CD4-positive, alpha-beta T cell treated with Interleukin-10 for 1 hour (primary cell): ENCODE measurements around the gene SLC9C2.
"Not testable (repeated sequence)": the region's sequence is repeated elsewhere in the genome, so short reads cannot be mapped to it uniquely, and the experiment has no call there.

Experiments
- DNase-seq: peaks from one replicate; pipeline ENCODE4 v3.0.0-alpha.2; 2020

Gene SLC9C2

GRCh38 chr1:173529106-173529505 lies 73.8 kb downstream of the SLC9C2 start:
- no peak for DNase-seq

GRCh38 chr1:173527151-173527826 lies 75.6 kb downstream of the SLC9C2 start:
- DNase-seq = no peak

GRCh38 chr1:173525926-173526325 lies 76.9 kb downstream of the SLC9C2 start:
- no peak for DNase-seq

- DNase-seq = no peak
Observed at GRCh38 chr1:173523329-173523728, 79.5 kb downstream of the SLC9C2 start.

GRCh38 chr1:173520799-173521198 lies 82.1 kb downstream of the SLC9C2 start:
- no peak for DNase-seq

GRCh38 chr1:173514503-173514902 lies 88.4 kb downstream of the SLC9C2 start:
- DNase-seq = not testable (repeated sequence)

GRCh38 chr1:173509797-173510196 lies 93.1 kb downstream of the SLC9C2 start:
- DNase-seq = no peak

GRCh38 chr1:173508541-173508940 lies 94.3 kb downstream of the SLC9C2 start:
- no peak for DNase-seq

- no peak for DNase-seq
Observed at GRCh38 chr1:173507847-173508209, 95.0 kb downstream of the SLC9C2 start.

GRCh38 chr1:173507205-173507846 lies 95.5 kb downstream of the SLC9C2 start:
- no peak for DNase-seq

GRCh38 chr1:173506437-173506836 lies 96.4 kb downstream of the SLC9C2 start:
- no peak for DNase-seq

- DNase-seq = no peak
Observed at GRCh38 chr1:173505391-173505790, 97.5 kb downstream of the SLC9C2 start.

- no peak for DNase-seq
Observed at GRCh38 chr1:173504268-173504667, 98.6 kb downstream of the SLC9C2 start.

GRCh38 chr1:173503391-173503790 lies 99.5 kb downstream of the SLC9C2 start:
- DNase-seq = no peak

GRCh38 chr1:173502104-173502503 lies 100.8 kb downstream of the SLC9C2 start:
- DNase-seq = no peak

- DNase-seq = no peak
Observed at GRCh38 chr1:173499729-173500128, 103.1 kb downstream of the SLC9C2 start.

- no peak for DNase-seq
Observed at GRCh38 chr1:173496757-173497320, 106.0 kb downstream of the SLC9C2 start.

GRCh38 chr1:173495609-173496267 lies 107.1 kb downstream of the SLC9C2 start:
- DNase-seq = no peak

GRCh38 chr1:173493125-173493524 lies 109.7 kb downstream of the SLC9C2 start:
- not testable (repeated sequence) for DNase-seq

GRCh38 chr1:173491508-173491907 lies 111.4 kb downstream of the SLC9C2 start:
- no peak for DNase-seq

- DNase-seq = no peak
Observed at GRCh38 chr1:173489929-173490328, 112.9 kb downstream of the SLC9C2 start.

GRCh38 chr1:173489149-173489600 lies 113.7 kb downstream of the SLC9C2 start:
- DNase-seq = no peak

- no peak for DNase-seq
Observed at GRCh38 chr1:173488001-173488400, 114.9 kb downstream of the SLC9C2 start.

GRCh38 chr1:173485401-173485800 lies 117.5 kb downstream of the SLC9C2 start:
- no peak for DNase-seq
